CD14-positive monocyte (primary cell): ENCODE measurements around the gene TGM2. TPM values are rescaled to one million over a fixed set of nuclear protein-coding genes. Genes with fewer than 3 reads are reported as not detected.
A peak's percentile ranks its signal among the peaks of the same experiment; 100 is the strongest.

Experiments used
- DNase-seq, 3 donors: peaks; one replicate each; pipeline ENCODE4 v3.0.0-alpha.2; 2011 to 2022
- H2AFZ ChIP-seq: 2 replicates; pipeline ENCODE4 v1.6.0; 2012; ENCODE audit warnings: mild to moderate bottlenecking, low read depth, low read length, inconsistent platforms; ENCODE audit not compliant: insufficient read depth, poor library complexity, severe bottlenecking
- H3K27ac ChIP-seq, 2 donors: 1 replicate in 1 of 2; 2 replicates in 1 of 2; pipeline ENCODE4 v1.5.1; 2012 to 2013; ENCODE audit warnings: low read length in 2 of 2, control low read depth in 1 of 2, inconsistent platforms in 1 of 2, low read depth in 1 of 2, mild to moderate bottlenecking in 1 of 2
- H3K27me3 ChIP-seq, 2 donors: one replicate each; pipeline versions ENCODE4 v1.6.0 to v1.6.1; 2011 to 2013; ENCODE audit warnings: low read length in 2 of 2; ENCODE audit not compliant: control insufficient read depth in 2 of 2, insufficient read depth in 2 of 2
- H3K36me3 ChIP-seq, 2 donors: replicated peaks in 1 of 2; 1 replicate in 1 of 2; 2 replicates in 1 of 2; pipeline versions ENCODE4 v1.5.1 to v1.6.1; 2012 to 2013; ENCODE audit warnings: low read length in 2 of 2, control low read depth in 1 of 2, inconsistent platforms in 1 of 2, mild to moderate bottlenecking in 1 of 2; ENCODE audit not compliant: insufficient read depth in 2 of 2, control insufficient read depth in 1 of 2
- H3K4me1 ChIP-seq, 2 donors: 1 replicate in 1 of 2; 2 replicates in 1 of 2; pipeline versions ENCODE4 v1.5.1 to v1.6.1; 2012 to 2013; ENCODE audit warnings: low read length in 2 of 2, control low read depth in 1 of 2, inconsistent platforms in 1 of 2, mild to moderate bottlenecking in 1 of 2, moderate library complexity in 1 of 2; ENCODE audit not compliant: insufficient read depth in 2 of 2, control insufficient read depth in 1 of 2
- H3K4me2 ChIP-seq: replicated peaks from 2 replicates; pipeline ENCODE3; 2012; ENCODE audit warnings: low read length, moderate library complexity, mild to moderate bottlenecking; ENCODE audit not compliant: poor library complexity, severe bottlenecking; ENCODE audit errors: extremely low read depth
- H3K4me3 ChIP-seq, 3 experiments: fragments of 200-600 bp in 1 of 3; sonication (generic) in 1 of 3; replicated peaks in 1 of 3; 1 replicate in 2 of 3; 2 replicates in 1 of 3; pipeline ENCODE4 v1.5.1; 2011 to 2013; ENCODE audit warnings: low read length in 3 of 3, mild to moderate bottlenecking in 3 of 3, control low read depth in 2 of 3, low read depth in 2 of 3, inconsistent platforms in 1 of 3, moderate library complexity in 1 of 3
- H3K79me2 ChIP-seq: 2 replicates; pipeline ENCODE4 v1.6.0; 2012; ENCODE audit warnings: mild to moderate bottlenecking, control low read depth, inconsistent platforms, low read length, moderate library complexity; ENCODE audit not compliant: insufficient read depth
- H3K9ac ChIP-seq: 2 replicates; pipeline ENCODE4 v1.6.0; 2017; ENCODE audit warnings: low read length, mild to moderate bottlenecking; ENCODE audit not compliant: insufficient read depth, poor library complexity, severe bottlenecking
- H3K9me3 ChIP-seq, 2 donors: replicated peaks in 1 of 2; 1 replicate in 1 of 2; 2 replicates in 1 of 2; pipeline versions ENCODE4 v1.5.1 to v1.6.1; 2012 to 2013; ENCODE audit warnings: low read length in 2 of 2, control low read depth in 1 of 2; ENCODE audit not compliant: control insufficient read depth in 1 of 2, insufficient read depth in 1 of 2
- H4K20me1 ChIP-seq: 2 replicates; pipeline ENCODE4 v1.6.0; 2012; ENCODE audit warnings: mild to moderate bottlenecking, low read length, control low read depth, moderate library complexity; ENCODE audit not compliant: insufficient read depth
- H3K27ac Mint-ChIP-seq, 7 donors: one replicate each; pipeline ENCODE4 v1.8.0; 2020; ENCODE audit warnings: mild to moderate bottlenecking in 7 of 7, mixed read lengths in 7 of 7, moderate library complexity in 6 of 7, inconsistent platforms in 2 of 7
- H3K27me3 Mint-ChIP-seq, 3 donors: one replicate each; pipeline ENCODE4 v1.8.0; 2021 to 2022; ENCODE audit warnings: low read depth in 3 of 3, mild to moderate bottlenecking in 3 of 3, mixed read lengths in 3 of 3, moderate library complexity in 3 of 3, inconsistent platforms in 1 of 3
- H3K36me3 Mint-ChIP-seq, 2 donors: one replicate each; pipeline ENCODE4 v1.8.0; 2020; ENCODE audit warnings: mixed read lengths in 2 of 2, inconsistent platforms in 1 of 2, mild to moderate bottlenecking in 1 of 2
- H3K4me1 Mint-ChIP-seq: one replicate; pipeline ENCODE4 v1.8.0; 2020; ENCODE audit warnings: mild to moderate bottlenecking, mixed read lengths
- H3K4me3 Mint-ChIP-seq, 2 donors: one replicate each; pipeline ENCODE4 v1.8.0; 2020; ENCODE audit warnings: mild to moderate bottlenecking in 2 of 2, mixed read lengths in 2 of 2, moderate library complexity in 1 of 2
- H3K9me3 Mint-ChIP-seq, 7 donors: one replicate each; pipeline ENCODE4 v1.8.0; 2020 to 2022; ENCODE audit warnings: mixed read lengths in 7 of 7, mild to moderate bottlenecking in 6 of 7, moderate library complexity in 6 of 7, inconsistent platforms in 2 of 7
- WGBS: methylation state at CpG from one replicate; pipeline ENCODE4 v1.1.5; 2013; ENCODE audit warnings: missing lambda C conversion rate; ENCODE audit not compliant: insufficient coverage; 5-methylcytosine and 5-hydroxymethylcytosine counted together
- intact Hi-C, 2 donors: fragments of 100-400 bp; cut with micrococcal nuclease; formaldehyde crosslinking; loops; one replicate each; pipeline versions ENCODE4 v1.15.0 to v1.15.1; 2023
- polyA plus RNA-seq, 3 donors: library from polyadenylated mRNA; depleted of rRNA in 1 of 3; unstranded in 2 of 3; stranded (reverse) in 1 of 3; fragments of 300-500 nt in 2 of 3; fragments of >200 nt in 1 of 3; fragmentation: Illumina TruSeq in 2 of 3; gene quantifications; 1 replicate in 2 of 3; 2 replicates in 1 of 3; pipeline ENCODE4 v1.2.3, GENCODE V29; 2012 to 2021
- TF ChIP-seq, protein P1 (sequence below): fragments of 200-600 bp; IDR thresholded peaks from one replicate; pipeline ENCODE4 v1.8.0; 2022; ENCODE audit warnings: antibody characterized with exemption, mild to moderate bottlenecking

The TGM2 gene
- polyA plus RNA-seq, 3 donors = 0.47 to 1.7 (median 1.6) TPM

GRCh38 chr20:38146628-38147027, 18.4 kb downstream of the TGM2 start:
- no peak overlapping the region for H3K27ac ChIP-seq
- WGBS = 97% methylated on average over 20 of the region's 20 CpGs

DNA sequence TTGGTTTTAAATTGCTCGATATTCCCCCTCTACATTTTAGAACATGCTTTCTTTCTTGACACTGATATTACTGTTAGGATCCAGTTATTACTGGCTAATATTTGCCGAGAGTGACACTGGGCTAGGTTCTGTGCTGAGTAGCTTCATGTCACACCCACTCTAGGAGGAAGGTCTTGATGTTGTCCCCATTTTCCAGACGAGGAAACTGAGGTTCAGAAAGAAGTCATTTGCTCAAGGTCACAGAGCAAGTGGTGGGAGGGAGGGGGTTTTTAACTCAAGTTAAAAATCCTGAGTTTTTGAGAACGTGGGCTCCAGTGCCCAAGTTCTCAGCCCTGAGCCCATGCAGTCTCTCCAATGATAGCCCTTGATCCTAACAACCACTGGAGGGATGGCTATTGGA, 18.9 kb downstream of the TGM2 start:
- Histone ChIP-seq H3K27me3 (no peaks in the 10 kb centered on the region), H3K9me3 (no peaks in the 10 kb centered on the region)
- WGBS = 80% methylated on average over 1 of the region's 4 CpGs

More at GRCh38 chr20:38146628-38147027, 18.4 kb downstream of the TGM2 start:
- Mint-ChIP-seq H3K36me3 (peaks cover 3 to 17% of the 10 kb centered on the region in 2 donors), H3K4me1 (peaks cover 73% of the 10 kb centered on the region), H3K9me3 (peaks cover 0 to 3% (median 0%) of the 10 kb centered on the region in 7 donors), H3K27ac (peak overlapping the region in 1 of 7 donors; percentile 46), H3K4me3 (no peak overlapping the region), H3K27me3 (peaks cover 0 to 2% (median 2%) of the 10 kb centered on the region in 3 donors)
- Histone ChIP-seq H3K27me3 (no peaks in the 10 kb centered on the region), H3K4me3 (no peak overlapping the region), H2AFZ (no peak overlapping the region), H3K4me1 (peaks cover 50 to 66% of the 10 kb centered on the region in 2 donors), H3K36me3 (no peaks in the 10 kb centered on the region), H3K79me2 (no peaks in the 10 kb centered on the region), H4K20me1 (no peaks in the 10 kb centered on the region), H3K9me3 (no peaks in the 10 kb centered on the region), H3K9ac (no peak overlapping the region), H3K4me2 (no peak overlapping the region)
- TF ChIP-seq, protein P1, sequence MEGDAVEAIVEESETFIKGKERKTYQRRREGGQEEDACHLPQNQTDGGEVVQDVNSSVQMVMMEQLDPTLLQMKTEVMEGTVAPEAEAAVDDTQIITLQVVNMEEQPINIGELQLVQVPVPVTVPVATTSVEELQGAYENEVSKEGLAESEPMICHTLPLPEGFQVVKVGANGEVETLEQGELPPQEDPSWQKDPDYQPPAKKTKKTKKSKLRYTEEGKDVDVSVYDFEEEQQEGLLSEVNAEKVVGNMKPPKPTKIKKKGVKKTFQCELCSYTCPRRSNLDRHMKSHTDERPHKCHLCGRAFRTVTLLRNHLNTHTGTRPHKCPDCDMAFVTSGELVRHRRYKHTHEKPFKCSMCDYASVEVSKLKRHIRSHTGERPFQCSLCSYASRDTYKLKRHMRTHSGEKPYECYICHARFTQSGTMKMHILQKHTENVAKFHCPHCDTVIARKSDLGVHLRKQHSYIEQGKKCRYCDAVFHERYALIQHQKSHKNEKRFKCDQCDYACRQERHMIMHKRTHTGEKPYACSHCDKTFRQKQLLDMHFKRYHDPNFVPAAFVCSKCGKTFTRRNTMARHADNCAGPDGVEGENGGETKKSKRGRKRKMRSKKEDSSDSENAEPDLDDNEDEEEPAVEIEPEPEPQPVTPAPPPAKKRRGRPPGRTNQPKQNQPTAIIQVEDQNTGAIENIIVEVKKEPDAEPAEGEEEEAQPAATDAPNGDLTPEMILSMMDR = no peak
- intact Hi-C loops = no loop called here
- DNase-seq = no peak

More for the DNA sequence above, 18.9 kb downstream of the TGM2 start:
- H3K4me3 Mint-ChIP-seq = no peak overlapping the region
- Histone ChIP-seq H3K4me1 (peaks cover 46 to 61% of the 10 kb centered on the region in 2 donors), H3K4me3 (no peak overlapping the region), H3K9ac (no peak overlapping the region), H3K79me2 (no peaks in the 10 kb centered on the region), H3K4me2 (no peak overlapping the region), H3K36me3 (no peaks in the 10 kb centered on the region), H2AFZ (no peak overlapping the region), H3K27ac (no peak overlapping the region), H4K20me1 (no peaks in the 10 kb centered on the region)
- H3K36me3 Mint-ChIP-seq = peaks cover 3 to 16% of the 10 kb centered on the region in 2 donors
- peaks cover 68% of the 10 kb centered on the region for H3K4me1 Mint-ChIP-seq
- TF ChIP-seq, protein P1 = no peak
- intact Hi-C loops = no loop called here
- H3K9me3 Mint-ChIP-seq = peaks cover 0 to 3% (median 0%) of the 10 kb centered on the region in 7 donors
- DNase-seq = no peak
- no peak overlapping the region for H3K27ac Mint-ChIP-seq
- peaks cover 0 to 2% (median 2%) of the 10 kb centered on the region in 3 donors for H3K27me3 Mint-ChIP-seq
